PFSK-1 (cell line): ENCODE data around the gene SLC26A6.

Source experiments
- POLR2AphosphoS5 ChIP-seq: IDR thresholded peaks from 2 replicates; pipeline ENCODE4 v1.6.1; 2012; ENCODE audit warnings: low read depth, mild to moderate bottlenecking, control low read depth, low read length, moderate library complexity
- SIN3A ChIP-seq: IDR thresholded peaks from 2 replicates; pipeline ENCODE4 v1.6.1; 2012; ENCODE audit warnings: mild to moderate bottlenecking, low read length, moderate library complexity, borderline replicate concordance; ENCODE audit not compliant: insufficient read depth
- TAF1 ChIP-seq: IDR thresholded peaks from 2 replicates; pipeline ENCODE4 v1.6.1; 2012; ENCODE audit warnings: low read length, control low read depth, borderline replicate concordance; ENCODE audit not compliant: insufficient read depth
- TF ChIP-seq, protein P1 (sequence below), 2 experiments: IDR thresholded peaks; 2 replicates each; pipeline versions ENCODE4 v1.6.1 to v1.8.0; 2011 to 2012; ENCODE audit warnings: low read depth in 2 of 2, low read length in 2 of 2, control low read depth in 1 of 2, inconsistent platforms in 1 of 2, mild to moderate bottlenecking in 1 of 2, moderate library complexity in 1 of 2; ENCODE audit not compliant: insufficient read depth in 1 of 2

DNA sequence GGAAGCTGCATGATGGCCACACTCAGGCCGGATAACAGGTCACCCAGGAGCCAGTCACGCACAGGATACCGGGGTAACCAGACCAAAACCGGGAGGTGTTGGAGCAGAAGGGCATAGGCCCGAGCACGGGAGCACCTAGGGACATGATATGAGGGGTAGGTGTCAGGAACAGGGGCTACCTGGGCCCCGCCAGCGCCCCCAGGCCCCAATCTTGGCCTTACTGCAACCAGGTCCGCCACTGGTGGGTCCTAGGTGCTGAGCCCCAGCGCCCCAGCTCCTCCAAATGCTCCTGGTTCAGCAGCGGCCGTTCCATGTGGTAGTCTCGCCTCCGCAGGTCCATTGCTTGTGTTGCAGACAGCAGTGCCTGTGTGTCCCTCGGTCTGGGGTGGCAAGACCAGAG, 2.0 kb downstream of the SLC26A6 start:
- no peak for TF ChIP-seq POLR2AphosphoS5
- TF ChIP-seq TAF1: no peak
- TF ChIP-seq SIN3A: no peak
- TF ChIP-seq, protein P1, sequence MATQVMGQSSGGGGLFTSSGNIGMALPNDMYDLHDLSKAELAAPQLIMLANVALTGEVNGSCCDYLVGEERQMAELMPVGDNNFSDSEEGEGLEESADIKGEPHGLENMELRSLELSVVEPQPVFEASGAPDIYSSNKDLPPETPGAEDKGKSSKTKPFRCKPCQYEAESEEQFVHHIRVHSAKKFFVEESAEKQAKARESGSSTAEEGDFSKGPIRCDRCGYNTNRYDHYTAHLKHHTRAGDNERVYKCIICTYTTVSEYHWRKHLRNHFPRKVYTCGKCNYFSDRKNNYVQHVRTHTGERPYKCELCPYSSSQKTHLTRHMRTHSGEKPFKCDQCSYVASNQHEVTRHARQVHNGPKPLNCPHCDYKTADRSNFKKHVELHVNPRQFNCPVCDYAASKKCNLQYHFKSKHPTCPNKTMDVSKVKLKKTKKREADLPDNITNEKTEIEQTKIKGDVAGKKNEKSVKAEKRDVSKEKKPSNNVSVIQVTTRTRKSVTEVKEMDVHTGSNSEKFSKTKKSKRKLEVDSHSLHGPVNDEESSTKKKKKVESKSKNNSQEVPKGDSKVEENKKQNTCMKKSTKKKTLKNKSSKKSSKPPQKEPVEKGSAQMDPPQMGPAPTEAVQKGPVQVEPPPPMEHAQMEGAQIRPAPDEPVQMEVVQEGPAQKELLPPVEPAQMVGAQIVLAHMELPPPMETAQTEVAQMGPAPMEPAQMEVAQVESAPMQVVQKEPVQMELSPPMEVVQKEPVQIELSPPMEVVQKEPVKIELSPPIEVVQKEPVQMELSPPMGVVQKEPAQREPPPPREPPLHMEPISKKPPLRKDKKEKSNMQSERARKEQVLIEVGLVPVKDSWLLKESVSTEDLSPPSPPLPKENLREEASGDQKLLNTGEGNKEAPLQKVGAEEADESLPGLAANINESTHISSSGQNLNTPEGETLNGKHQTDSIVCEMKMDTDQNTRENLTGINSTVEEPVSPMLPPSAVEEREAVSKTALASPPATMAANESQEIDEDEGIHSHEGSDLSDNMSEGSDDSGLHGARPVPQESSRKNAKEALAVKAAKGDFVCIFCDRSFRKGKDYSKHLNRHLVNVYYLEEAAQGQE (IDR thresholded peaks at IDR 0.05; ENCODE audit: insufficient read depth in 1 of 2, low read depth in 2 of 2, low read length in 2 of 2): no peak
